ENCODE measurements around the gene LCAT. TPM values are rescaled to one million over a fixed set of nuclear protein-coding genes. Genes with fewer than 3 reads are reported as not detected.

LCAT gene
- total RNA-seq, 4 donors from 2014 or later: 6.4 to 16.5 (median 12.1) TPM

GRCh38 chr16:67928147-67928546 lies 15.8 kb downstream of the LCAT start:
- intact Hi-C loops (cut with DNase I; ENCODE audit: low total_unique reads): loop anchor here (5.0 to 10.0 kb wide), 2 partner anchors 46 to 103 kb away; partner anchors contain the start of gene NRN1L
- 74 to 78% methylated on average over 7 of the region's 7 CpGs for WGBS, 2 donors
- H3K4me3 ChIP-seq (ENCODE audit: low read depth, poor library complexity, severe bottlenecking): no peak overlapping the region
- DNase-seq (ENCODE audit: low spot score in 2 of 2): no peak
- no peak for TF ChIP-seq POLR2A (IDR thresholded peaks at IDR 0.05)
- TF ChIP-seq, protein P1, sequence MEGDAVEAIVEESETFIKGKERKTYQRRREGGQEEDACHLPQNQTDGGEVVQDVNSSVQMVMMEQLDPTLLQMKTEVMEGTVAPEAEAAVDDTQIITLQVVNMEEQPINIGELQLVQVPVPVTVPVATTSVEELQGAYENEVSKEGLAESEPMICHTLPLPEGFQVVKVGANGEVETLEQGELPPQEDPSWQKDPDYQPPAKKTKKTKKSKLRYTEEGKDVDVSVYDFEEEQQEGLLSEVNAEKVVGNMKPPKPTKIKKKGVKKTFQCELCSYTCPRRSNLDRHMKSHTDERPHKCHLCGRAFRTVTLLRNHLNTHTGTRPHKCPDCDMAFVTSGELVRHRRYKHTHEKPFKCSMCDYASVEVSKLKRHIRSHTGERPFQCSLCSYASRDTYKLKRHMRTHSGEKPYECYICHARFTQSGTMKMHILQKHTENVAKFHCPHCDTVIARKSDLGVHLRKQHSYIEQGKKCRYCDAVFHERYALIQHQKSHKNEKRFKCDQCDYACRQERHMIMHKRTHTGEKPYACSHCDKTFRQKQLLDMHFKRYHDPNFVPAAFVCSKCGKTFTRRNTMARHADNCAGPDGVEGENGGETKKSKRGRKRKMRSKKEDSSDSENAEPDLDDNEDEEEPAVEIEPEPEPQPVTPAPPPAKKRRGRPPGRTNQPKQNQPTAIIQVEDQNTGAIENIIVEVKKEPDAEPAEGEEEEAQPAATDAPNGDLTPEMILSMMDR (IDR thresholded peaks at IDR 0.05): no peak

DNA sequence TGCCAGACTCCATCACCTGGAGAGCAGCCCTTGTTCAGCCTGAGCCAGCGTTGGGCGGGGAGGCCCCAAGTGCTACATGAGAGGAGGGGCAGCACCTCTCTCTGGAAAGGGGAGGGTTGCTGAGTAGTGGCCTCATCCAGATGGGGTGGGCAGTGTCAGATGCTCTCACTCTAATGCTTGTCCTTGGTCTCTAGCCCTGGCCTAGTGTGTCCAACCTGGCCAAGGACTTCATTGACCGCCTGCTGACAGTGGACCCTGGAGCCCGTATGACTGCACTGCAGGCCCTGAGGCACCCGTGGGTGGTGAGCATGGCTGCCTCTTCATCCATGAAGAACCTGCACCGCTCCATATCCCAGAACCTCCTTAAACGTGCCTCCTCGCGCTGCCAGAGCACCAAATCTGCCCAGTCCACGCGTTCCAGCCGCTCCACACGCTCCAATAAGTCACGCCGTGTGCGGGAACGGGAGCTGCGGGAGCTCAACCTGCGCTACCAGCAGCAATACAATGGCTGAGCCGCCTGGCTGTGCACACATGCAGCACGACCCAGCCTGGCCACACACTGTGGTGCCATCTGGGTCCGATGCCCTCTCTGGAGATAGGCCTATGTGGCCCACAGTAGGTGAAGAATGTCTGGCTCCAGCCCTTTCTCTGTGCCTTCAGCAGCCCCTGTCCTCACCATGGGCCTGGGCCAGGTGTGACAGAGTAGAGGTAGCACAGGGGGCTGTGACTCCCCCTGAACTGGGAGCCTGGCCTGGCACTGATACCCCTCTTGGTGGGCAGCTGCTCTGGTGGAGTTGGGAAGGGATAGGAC lies 16.6 kb downstream of the LCAT start:
- DNase-seq (ENCODE audit: low spot score in 2 of 2): no peak
- no peak for TF ChIP-seq POLR2A (IDR thresholded peaks at IDR 0.05)
- TF ChIP-seq, protein P1 (IDR thresholded peaks at IDR 0.05): no peak
- intact Hi-C loops (cut with DNase I; ENCODE audit: low total_unique reads): loop anchor here (5.0 to 10.0 kb wide), 2 partner anchors 45 to 103 kb away; partner anchors contain the start of gene NRN1L
- 87 to 91% methylated on average over 22 of the region's 22 CpGs for WGBS, 2 donors
- no peak overlapping the region for H3K4me3 ChIP-seq (ENCODE audit: low read depth, poor library complexity, severe bottlenecking)

GRCh38 chr16:67926181-67926750 lies 17.7 kb downstream of the LCAT start:
- WGBS, 2 donors: 34 to 58% methylated on average over 13 of the region's 13 CpGs
- TF ChIP-seq, protein P1 (IDR thresholded peaks at IDR 0.05): no peak
- TF ChIP-seq POLR2A (IDR thresholded peaks at IDR 0.05): no peak
- DNase-seq (ENCODE audit: low spot score in 2 of 2): peak in 1 of 2 donors; percentile 86
- H3K4me3 ChIP-seq (ENCODE audit: low read depth, poor library complexity, severe bottlenecking): no peak overlapping the region
- intact Hi-C loops (cut with DNase I; ENCODE audit: low total_unique reads): loop anchor here (5.0 to 10.0 kb wide), 2 partner anchors 44 to 101 kb away; partner anchors contain the start of gene NRN1L

GRCh38 chr16:67924140-67924906 lies 19.6 kb downstream of the LCAT start:
- TF ChIP-seq, protein P1 (IDR thresholded peaks at IDR 0.05): no peak
- TF ChIP-seq POLR2A (IDR thresholded peaks at IDR 0.05): no peak
- WGBS, 2 donors: 87 to 94% methylated on average over 10 of the region's 10 CpGs
- intact Hi-C loops (cut with DNase I; ENCODE audit: low total_unique reads): loop anchor here (10.0 kb wide), 1 partner anchor 100 kb away; no protein-coding TSS in a partner anchor

GRCh38 chr16:67923414-67924116 lies 20.4 kb downstream of the LCAT start:
- WGBS, 2 donors: 57 to 58% methylated on average over 10 of the region's 10 CpGs
- TF ChIP-seq POLR2A (IDR thresholded peaks at IDR 0.05): no peak
- TF ChIP-seq, protein P1 (IDR thresholded peaks at IDR 0.05): no peak
- H3K4me3 ChIP-seq (ENCODE audit: low read depth, poor library complexity, severe bottlenecking): no peak overlapping the region
- no peak for DNase-seq (ENCODE audit: low spot score in 2 of 2)
- intact Hi-C loops (cut with DNase I; ENCODE audit: low total_unique reads): loop anchor here (10.0 kb wide), 1 partner anchor 99 kb away; no protein-coding TSS in a partner anchor

More at GRCh38 chr16:67924140-67924906, 19.6 kb downstream of the LCAT start:
- H3K4me3 ChIP-seq (ENCODE audit: low read depth, poor library complexity, severe bottlenecking): no peak overlapping the region
- no peak for DNase-seq (ENCODE audit: low spot score in 2 of 2)
